ENCODE measurements around the gene SCAF1.

- TF ChIP-seq POLR2AphosphoS5 (IDR thresholded peaks at IDR 0.05; ENCODE audit: low read depth) = no peak
- TF ChIP-seq CTCF (conservative IDR thresholded peaks at IDR 0.05; ENCODE audit: low read depth in 2 of 2) = no peak
- no peak for TF ChIP-seq REST (IDR thresholded peaks at IDR 0.05; ENCODE audit: unreplicated experiment)
- TF ChIP-seq EZH2 (IDR thresholded peaks at IDR 0.05; ENCODE audit: low read depth, unreplicated experiment) = no peak
- no peak for TF ChIP-seq CREB1 (CRISPR knock-in tag; IDR thresholded peaks at IDR 0.05; ENCODE audit: low read depth)
- no peak for TF ChIP-seq JUNB (IDR thresholded peaks at IDR 0.05; ENCODE audit: unreplicated experiment)
- TF ChIP-seq EZH2phosphoT487 (IDR thresholded peaks at IDR 0.05; ENCODE audit: unreplicated experiment) = no peak
- no peak for TF ChIP-seq ETS1 (IDR thresholded peaks at IDR 0.05)
- no peak for TF ChIP-seq ZNF331 (CRISPR knock-in tag; IDR thresholded peaks at IDR 0.05; ENCODE audit: low read depth)
- no peak for TF ChIP-seq ZNF462 (CRISPR knock-in tag; IDR thresholded peaks at IDR 0.05)
- TF ChIP-seq ZNF114 (CRISPR knock-in tag; IDR thresholded peaks at IDR 0.05) = no peak
Measured at GRCh38 chr19:49645592-49645991, 3.6 kb downstream of the SCAF1 start.

All from GM23338 (cell line).